CD4-positive, alpha-beta T cell treated with Interleukin-17A for 4 hours (primary cell): ENCODE data around the gene CHPF2.

Experiments used
- DNase-seq: peaks from one replicate; pipeline ENCODE4 v3.0.0-alpha.2; 2020; ENCODE audit warnings: mixed read lengths

Gene CHPF2

GRCh38 chr7:151205730-151206129, 26.6 kb upstream of the CHPF2 start:
- no peak for DNase-seq

GRCh38 chr7:151206914-151207313, 25.4 kb upstream of the CHPF2 start:
- DNase-seq: peak; percentile 18

- no peak for DNase-seq
These were observed 25.0 kb upstream of the CHPF2 start for GRCh38 chr7:151207315-151207714.

- DNase-seq: no peak
These were observed 24.5 kb upstream of the CHPF2 start for GRCh38 chr7:151207804-151208203.

- DNase-seq: no peak
These were observed 23.9 kb upstream of the CHPF2 start for GRCh38 chr7:151208253-151208862.

GRCh38 chr7:151209588-151209987, 22.7 kb upstream of the CHPF2 start:
- DNase-seq: no peak

- no peak for DNase-seq
These were observed 22.0 kb upstream of the CHPF2 start, which contains the start of gene H2BK1 for GRCh38 chr7:151210087-151210854. Gene H2BK1, minus strand, starts transcription at chr7:151210488. Its CDS starts 170 bp downstream, at chr7:151210318.

- DNase-seq: no peak
These were observed 21.0 kb upstream of the CHPF2 start for GRCh38 chr7:151211155-151211772.

- DNase-seq: no peak
These were observed 19.7 kb upstream of the CHPF2 start for GRCh38 chr7:151212626-151213025.

GRCh38 chr7:151213826-151214225, 18.5 kb upstream of the CHPF2 start:
- DNase-seq: no peak

- DNase-seq: no peak
These were observed 16.9 kb upstream of the CHPF2 start for GRCh38 chr7:151215396-151215795.

GRCh38 chr7:151218170-151218569, 14.1 kb upstream of the CHPF2 start:
- no peak for DNase-seq

- DNase-seq: no peak
These were observed 8.6 kb upstream of the CHPF2 start for GRCh38 chr7:151223728-151224127.

GRCh38 chr7:151225948-151226510, 6.3 kb upstream of the CHPF2 start:
- DNase-seq: no peak

GRCh38 chr7:151226560-151226874, 5.8 kb upstream of the CHPF2 start:
- no peak for DNase-seq

GRCh38 chr7:151226875-151227782, 5.2 kb upstream of the CHPF2 start, which contains the start of gene ABCF2:
Gene ABCF2, minus strand, starts transcription at chr7:151227205. Its CDS starts 747 bp downstream, at chr7:151226458.
- peak; percentile 98 for DNase-seq

GRCh38 chr7:151228024-151228866, 4.0 kb upstream of the CHPF2 start:
- no peak for DNase-seq

- no peak for DNase-seq
These were observed 3.0 kb upstream of the CHPF2 start for GRCh38 chr7:151229249-151229648.

- DNase-seq: no peak
These were observed 1.2 kb upstream of the CHPF2 start for GRCh38 chr7:151231080-151231479.

- DNase-seq: peak; percentile 71
These were observed 826 bp downstream of the CHPF2 start for GRCh38 chr7:151232917-151233701.

GRCh38 chr7:151233804-151234203, 1.5 kb downstream of the CHPF2 start:
- no peak for DNase-seq
